ENCODE measurements around the gene PNISR. TPM values are rescaled to one million over a fixed set of nuclear protein-coding genes. Genes with fewer than 3 reads are reported as not detected.

The PNISR gene
- total RNA-seq, 1 experiment from 2014 or later: 86.5 TPM

- no peak for DNase-seq (ENCODE audit: extremely low read depth, low read depth)
These were observed 18.0 kb downstream of the PNISR start for GRCh38 chr6:99407076-99407475.

- no peak for DNase-seq (ENCODE audit: extremely low read depth, low read depth)
These were observed 22.7 kb downstream of the PNISR start for GRCh38 chr6:99402448-99402847.

DNA sequence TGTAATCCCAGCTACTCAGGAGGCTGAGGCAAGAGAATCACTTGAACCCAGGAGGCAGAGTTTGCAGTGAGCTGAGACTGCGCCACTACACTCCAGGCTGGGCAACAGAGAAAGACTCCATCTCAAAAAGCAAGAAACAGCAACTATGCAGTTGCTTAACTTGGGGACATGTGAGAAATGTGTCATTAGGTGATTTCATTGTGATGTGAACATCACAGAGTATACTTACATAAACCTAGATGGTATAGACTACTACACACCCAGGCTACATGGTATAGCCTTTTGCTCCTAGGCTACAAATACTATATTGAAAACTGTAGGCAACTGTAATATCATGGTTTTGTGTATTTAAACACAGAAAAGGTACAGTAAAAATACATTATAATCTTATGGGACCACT lies 27.8 kb downstream of the PNISR start:
- no peak for DNase-seq (ENCODE audit: extremely low read depth, low read depth)

- DNase-seq (ENCODE audit: extremely low read depth, low read depth): peak; percentile 43
These were observed 31.2 kb downstream of the PNISR start, which contains the start of gene COQ3 for GRCh38 chr6:99393698-99394531. Gene COQ3 (minus strand): TSS chr6:99394195. CDS start chr6:99394179, 16 bp downstream.

DNA sequence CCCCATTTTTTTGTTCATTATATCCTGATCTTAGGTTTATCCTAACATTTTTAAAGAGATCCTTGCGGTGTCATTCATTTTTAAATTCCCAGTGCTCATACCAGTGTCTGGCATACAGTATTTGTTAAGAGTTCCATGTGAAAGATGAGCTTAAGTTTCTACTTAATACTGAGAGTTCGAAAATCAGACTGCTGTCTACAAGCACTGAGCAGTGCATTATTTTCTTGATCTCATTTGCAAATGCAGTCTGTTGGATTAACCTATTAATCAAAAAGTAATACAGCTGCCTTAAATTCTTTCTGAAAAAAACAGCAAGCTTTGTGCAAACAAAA lies 31.8 kb downstream of the PNISR start:
- DNase-seq (ENCODE audit: extremely low read depth, low read depth): no peak

DNA sequence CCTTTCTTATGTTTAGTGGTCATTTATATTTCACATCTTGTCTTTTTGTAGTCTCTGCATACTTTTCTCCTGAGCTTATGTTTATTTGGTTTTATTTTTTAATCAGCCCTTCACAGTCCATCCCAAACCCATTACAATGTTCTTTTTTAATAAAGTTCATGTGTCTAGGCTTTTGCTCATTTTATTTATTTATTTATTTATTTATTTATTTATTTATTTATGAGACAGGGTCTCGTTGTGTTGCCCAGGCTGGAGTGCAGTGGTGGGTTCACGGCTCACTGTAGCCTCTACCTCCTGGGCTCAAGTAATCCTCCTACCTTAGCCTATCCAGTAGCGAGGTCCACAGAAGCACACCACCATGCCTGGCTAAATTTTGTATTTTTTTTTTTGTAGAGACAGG lies 34.2 kb downstream of the PNISR start:
- DNase-seq (ENCODE audit: extremely low read depth, low read depth): no peak

- no peak for DNase-seq (ENCODE audit: extremely low read depth, low read depth)
These were observed 40.6 kb downstream of the PNISR start for GRCh38 chr6:99384507-99384906.

- DNase-seq (ENCODE audit: extremely low read depth, low read depth): no peak
These were observed 46.5 kb downstream of the PNISR start for GRCh38 chr6:99378636-99379035.

GRCh38 chr6:99369533-99369932 lies 55.6 kb downstream of the PNISR start:
- no peak for DNase-seq (ENCODE audit: extremely low read depth, low read depth)

- DNase-seq (ENCODE audit: extremely low read depth, low read depth): no peak
These were observed 58.3 kb downstream of the PNISR start for GRCh38 chr6:99366852-99367251.

GRCh38 chr6:99364026-99364425 lies 61.1 kb downstream of the PNISR start:
- DNase-seq (ENCODE audit: extremely low read depth, low read depth): no peak

GRCh38 chr6:99362678-99363268 lies 62.3 kb downstream of the PNISR start:
- no peak for DNase-seq (ENCODE audit: extremely low read depth, low read depth)

DNA sequence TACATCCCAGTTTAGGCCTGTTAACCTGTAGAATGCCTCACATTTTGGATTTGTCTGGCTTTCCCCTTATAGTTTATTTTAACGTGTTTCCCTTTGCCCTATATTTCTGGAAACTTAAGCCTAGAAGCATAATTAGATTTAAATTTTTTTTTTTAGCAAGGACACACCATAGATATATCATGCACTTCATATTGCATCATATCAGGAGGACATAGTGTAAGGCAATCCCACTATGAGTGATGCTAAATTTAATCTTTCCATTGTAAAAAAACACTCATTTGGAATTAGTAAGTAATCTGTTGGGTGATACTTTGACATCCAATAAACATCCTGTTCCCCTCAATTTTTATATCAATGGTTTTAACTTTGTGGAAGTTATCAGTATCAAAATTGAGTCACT lies 65.3 kb downstream of the PNISR start:
- DNase-seq (ENCODE audit: extremely low read depth, low read depth): no peak

GRCh38 chr6:99356641-99357040 lies 68.5 kb downstream of the PNISR start:
- DNase-seq (ENCODE audit: extremely low read depth, low read depth): no peak

GRCh38 chr6:99354983-99355382 lies 70.1 kb downstream of the PNISR start:
- no peak for DNase-seq (ENCODE audit: extremely low read depth, low read depth)

- no peak for DNase-seq (ENCODE audit: extremely low read depth, low read depth)
These were observed 72.0 kb downstream of the PNISR start for GRCh38 chr6:99353126-99353525.

DNA sequence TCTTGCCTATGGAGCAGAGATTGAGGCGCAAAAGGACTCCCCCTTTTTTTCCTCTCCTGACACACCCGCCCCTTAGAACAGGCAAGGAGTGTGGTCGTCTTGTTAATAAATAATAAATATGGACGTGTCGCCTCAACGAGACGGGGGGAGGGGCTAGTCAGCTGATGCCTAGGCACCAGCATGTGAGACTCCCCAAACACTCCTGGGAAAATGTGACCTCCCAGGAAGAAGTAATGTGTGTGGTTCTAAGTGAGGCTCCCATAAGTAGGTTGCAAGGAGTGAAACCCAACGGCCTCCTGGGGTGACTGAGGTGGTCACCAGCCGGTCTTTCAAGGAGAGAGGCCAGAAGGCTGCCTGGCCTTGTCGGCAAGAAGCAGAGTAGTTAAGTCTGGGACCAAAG lies 74.5 kb downstream of the PNISR start:
- DNase-seq (ENCODE audit: extremely low read depth, low read depth): no peak

- no peak for DNase-seq (ENCODE audit: extremely low read depth, low read depth)
These were observed 75.7 kb downstream of the PNISR start, which contains the start of gene FAXC for GRCh38 chr6:99349171-99350141. Gene FAXC (minus strand): TSS chr6:99349674. CDS start chr6:99349372, 302 bp downstream.

DNA sequence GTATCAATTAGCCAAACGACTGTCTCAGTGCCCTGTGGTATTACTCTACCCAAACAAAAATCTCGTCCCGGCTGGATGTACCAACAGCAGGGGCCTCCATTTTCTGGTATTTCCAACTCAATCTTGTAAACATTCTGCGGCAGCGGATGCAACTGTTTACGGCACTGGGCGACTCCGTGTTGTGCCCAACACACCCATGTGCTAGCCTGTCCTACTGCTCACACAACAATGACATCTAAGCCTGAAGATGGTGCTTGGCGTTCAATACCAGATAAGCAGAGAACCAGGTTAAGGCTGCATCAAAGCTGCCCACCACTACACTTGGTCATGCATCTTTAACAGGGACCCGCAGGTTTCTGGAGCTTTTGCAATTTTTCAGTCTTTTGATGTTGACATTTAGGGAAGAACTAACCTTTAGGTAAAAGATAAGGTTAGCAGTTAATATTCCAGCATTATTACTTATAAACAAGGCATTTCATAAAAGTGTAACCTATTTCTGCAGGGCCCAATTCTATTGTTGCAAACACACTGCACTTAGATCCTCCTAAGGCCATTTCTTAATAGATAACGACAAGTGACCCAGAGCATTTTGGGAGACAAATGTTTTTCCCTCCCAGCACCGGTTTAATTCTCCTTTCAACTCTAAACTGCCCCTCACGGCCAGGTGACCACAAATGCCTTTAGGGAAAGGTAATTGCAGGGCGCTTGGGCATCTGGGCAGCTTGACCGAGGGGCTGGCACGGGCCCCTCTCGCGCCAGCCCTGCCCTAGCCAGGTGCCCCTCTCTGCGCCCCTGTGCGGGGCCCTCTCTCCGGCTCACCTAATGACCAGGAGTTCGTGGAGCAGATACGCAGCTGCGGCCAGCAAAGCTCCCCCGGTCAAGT lies 76.6 kb downstream of the PNISR start:
- DNase-seq (ENCODE audit: extremely low read depth, low read depth): no peak
